GM18505 (cell line): ENCODE data around the gene UIMC1.

Experiments used
- ATAC-seq: cut with Tn5 transposase; IDR thresholded peaks from one replicate; pipeline ENCODE4 v1.9.1; 2021; ENCODE audit not compliant: unreplicated experiment
- POLR2A ChIP-seq: IDR thresholded peaks from 4 replicates; pipeline ENCODE4 v1.6.1; 2011; ENCODE audit warnings: borderline replicate concordance; ENCODE audit not compliant: insufficient read depth, insufficient read length; ENCODE audit errors: extremely low read depth

The UIMC1 gene

DNA sequence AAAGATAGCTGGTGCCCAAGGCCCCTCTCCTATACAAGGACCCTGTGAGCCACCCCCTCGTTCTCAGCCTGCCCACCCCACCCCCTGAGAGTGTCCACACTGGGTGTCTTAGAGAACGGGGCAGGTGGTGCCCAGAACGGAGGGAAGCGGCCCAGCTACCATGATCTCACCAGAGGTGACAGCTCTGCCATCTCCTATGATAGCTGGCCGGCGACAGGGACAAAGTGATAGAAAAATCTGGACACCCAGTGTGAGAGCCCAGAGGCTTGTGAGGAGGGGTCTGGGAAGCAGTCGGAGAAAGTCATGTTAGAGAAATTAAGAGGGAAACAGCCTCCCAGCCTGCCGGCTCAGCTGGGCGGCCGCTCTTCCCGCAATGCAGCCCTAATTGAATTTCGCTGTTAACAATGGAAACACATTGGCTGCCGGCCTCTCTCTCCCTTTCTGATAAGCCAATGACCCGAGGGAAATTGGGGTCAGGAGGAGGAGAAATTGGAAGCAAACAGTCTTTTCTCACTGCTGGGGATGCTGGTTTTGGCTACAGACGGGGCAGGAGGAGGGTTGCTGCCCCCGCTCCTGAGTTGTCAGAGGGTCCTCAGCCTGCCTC lies 139.8 kb downstream of the UIMC1 start:
- no peak for TF ChIP-seq POLR2A
- ATAC-seq: no peak

DNA sequence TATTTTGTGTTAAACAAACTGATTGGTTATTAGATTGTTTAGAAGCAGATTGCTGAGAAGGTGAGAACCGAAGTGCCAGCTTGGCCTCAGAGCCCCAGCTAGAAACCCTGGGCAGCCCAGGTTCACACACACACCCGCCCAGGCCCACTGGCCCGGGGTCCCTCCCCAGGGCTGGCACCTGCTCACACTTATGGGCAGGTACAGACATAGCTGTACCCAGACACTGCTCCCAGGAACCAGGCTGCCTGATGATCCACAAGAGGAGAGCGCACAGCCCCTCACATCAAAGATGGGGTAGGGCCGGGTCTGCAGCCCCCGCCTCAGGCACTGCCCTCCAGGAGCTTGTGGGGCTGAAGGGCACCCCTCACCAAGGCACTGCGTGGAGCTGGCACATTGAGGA lies 140.6 kb downstream of the UIMC1 start:
- no peak for ATAC-seq
- TF ChIP-seq POLR2A: no peak

DNA sequence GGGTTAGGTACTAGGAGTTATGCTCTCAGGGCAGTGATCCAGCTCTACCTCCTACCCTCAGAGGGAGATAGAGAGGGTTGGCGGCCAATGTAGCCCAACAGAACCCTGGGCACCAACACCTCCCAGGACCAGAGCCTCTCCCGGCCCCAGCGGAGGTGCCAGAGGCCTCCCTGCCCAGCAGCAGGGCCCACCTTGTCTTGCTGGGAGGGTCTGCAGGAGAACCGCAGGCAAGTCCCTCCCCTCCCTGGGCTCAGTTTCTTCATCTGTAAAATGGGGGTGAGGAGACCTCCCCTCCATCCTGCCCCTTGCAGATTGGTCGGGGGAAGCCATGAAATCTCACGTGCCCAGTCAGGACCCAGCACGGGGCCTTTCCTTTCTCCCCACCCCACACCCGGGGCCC lies 141.8 kb downstream of the UIMC1 start:
- no peak for TF ChIP-seq POLR2A
- no peak for ATAC-seq

DNA sequence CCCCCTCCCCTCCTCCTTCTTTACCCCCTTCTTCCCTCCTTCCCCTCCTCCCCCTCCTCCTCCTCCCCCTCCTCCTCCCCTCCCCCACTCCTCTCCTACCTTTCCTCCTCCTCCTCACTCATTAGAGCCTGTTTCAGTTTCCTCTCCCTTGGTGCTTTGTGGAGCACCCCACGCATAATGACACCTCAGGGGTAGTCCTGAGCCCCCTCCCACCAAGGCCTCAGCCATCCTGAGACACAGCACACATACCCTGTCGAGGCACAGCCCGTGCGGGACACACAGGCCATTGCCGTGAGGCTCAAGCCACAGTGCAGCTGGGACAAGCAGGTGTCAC lies 142.8 kb downstream of the UIMC1 start:
- ATAC-seq: no peak

DNA sequence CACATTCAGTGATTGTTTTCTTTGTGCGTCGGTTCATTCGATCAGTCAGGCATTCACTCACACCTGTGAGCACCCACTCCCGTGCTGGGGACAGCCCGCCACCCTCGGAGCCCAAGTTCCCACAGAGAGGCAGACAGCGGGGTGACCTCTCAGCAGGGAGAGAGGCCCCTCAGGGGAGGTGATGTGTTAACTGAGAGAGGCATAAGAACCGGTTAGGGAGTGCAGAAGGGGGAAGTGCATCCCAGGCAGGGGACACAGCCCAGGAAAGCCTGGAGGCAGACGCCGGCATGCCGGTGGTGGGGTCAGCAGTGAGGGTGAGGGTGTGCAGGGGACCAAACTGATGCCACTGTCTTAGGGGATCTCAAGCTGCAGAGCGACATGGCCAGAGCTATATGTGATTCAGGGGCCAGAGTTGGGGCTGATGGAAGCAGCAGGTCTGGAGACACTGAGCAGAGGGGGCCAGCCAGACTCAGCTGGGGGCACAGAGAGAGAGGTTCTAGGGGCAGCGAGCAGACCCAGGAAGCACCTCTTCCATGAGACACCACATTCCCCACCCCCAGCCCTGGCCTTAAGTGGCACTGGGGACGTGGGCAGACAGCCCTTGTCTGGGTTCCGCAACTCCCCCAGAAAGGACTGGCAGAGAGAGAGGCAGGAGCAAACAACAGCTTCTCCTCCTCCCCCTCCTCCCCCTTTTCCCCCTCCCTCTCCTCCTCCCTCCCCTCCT lies 143.4 kb downstream of the UIMC1 start:
- ATAC-seq: no peak
- no peak for TF ChIP-seq POLR2A

More for the DNA sequence above, 142.8 kb downstream of the UIMC1 start:
- no peak for TF ChIP-seq POLR2A

DNA sequence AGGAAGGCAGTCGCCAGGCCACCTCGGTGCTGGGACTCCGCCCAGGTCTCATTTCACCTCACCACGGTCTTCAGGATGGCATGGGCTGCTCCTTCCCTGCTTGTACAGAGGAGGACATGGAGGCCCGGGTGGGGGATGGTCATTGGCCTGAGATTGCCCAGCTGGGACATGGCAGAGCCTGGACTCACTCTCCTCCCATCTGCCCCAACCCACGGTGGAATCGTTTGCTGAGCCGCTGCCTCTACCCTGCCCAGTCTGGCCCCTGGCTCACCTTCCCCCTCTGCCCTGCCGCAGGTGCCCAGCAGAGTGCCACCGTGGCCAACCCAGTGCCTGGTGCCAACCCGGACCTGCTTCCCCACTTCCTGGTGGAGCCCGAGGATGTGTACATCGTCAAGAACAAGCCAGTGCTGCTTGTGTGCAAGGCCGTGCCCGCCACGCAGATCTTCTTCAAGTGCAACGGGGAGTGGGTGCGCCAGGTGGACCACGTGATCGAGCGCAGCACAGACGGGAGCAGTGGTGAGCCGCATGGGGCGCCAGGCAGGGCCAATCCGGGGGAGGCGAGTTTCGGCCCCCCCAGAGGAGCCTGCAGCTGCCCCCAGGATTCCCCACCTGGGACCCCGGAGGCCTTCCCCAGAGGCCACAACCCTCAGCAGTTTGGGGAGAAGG lies 144.1 kb downstream of the UIMC1 start:
- no peak for TF ChIP-seq POLR2A
- no peak for ATAC-seq

DNA sequence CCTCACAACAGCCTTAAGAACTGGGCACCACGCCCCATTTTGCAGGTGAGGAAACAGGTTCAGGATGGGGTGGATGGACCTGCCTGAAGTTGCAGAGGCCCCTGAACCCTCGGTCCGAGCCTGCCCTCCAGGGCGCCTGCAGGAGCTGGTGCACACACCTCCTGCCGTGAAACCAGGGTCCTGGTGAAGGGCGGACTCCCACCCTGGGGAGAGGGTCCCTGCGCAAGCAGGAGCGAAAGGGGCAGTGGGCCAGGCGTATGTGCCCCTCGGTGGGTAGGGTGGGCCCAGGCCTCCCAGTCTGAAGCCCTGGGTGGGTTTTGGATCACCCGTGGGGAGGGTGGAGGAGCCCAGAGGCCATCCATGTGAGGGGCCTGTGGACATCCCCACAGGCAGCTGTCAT lies 145.3 kb downstream of the UIMC1 start:
- TF ChIP-seq POLR2A: no peak
- ATAC-seq: no peak

DNA sequence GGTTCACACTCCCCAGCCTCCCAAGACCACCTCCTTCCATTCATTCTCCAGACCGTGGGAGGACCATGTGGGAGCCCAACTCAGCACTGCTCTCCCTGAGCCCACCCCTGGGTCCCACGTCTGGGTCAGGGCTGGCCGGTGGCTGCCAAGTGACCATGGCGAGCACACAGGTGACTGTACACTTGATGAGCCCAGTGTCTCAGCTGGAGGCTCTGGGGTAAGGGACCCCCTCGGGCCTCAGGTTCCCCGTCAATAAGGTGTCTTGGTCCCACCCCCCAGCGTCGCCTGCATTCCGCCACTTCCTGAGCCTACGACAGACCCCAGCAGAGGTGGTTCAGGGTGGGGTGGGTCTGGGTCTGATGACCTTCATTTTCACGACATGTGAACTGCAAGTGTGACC lies 146.2 kb downstream of the UIMC1 start:
- no peak for ATAC-seq

DNA sequence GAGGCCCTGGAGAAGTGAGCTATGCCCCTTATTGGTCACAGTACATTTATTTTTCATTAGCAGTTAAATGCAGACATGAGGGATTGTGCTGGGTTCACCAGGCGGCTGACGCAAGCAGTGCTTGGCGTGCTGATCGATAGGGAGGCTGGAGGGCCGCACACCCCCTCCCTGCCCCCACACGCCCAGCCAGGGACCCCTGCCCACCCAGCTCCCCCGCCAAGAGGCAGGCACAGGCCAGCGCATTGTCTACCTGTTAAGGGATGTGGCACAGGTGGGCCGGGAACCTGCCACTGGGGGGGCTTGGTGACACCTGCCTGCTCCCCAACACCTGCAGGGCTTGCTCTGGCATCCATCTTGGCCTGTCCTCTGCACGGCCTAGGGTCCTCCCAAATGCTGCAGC lies 146.7 kb downstream of the UIMC1 start:
- TF ChIP-seq POLR2A: no peak
- no peak for ATAC-seq

More for the DNA sequence above, 146.2 kb downstream of the UIMC1 start:
- TF ChIP-seq POLR2A: no peak

DNA sequence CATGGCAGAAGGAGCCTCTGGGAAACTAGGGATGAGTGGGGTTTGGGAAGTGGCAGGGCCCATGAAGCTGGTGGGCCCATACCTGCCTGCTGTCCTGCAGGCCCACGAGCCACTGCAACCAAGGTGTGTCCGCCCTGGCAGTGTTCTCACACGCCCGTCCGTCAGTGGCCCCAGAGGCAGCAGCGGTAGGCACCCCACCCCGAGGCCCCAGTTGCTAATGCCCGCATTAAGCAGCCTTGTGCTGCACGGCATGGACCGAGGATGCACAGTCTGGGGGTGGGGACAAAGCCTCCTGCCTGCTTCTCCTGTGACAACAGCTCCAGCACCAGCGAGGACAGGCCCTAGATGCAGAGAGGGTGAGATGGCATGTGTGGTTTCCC lies 148.7 kb downstream of the UIMC1 start:
- no peak for ATAC-seq
- no peak for TF ChIP-seq POLR2A

DNA sequence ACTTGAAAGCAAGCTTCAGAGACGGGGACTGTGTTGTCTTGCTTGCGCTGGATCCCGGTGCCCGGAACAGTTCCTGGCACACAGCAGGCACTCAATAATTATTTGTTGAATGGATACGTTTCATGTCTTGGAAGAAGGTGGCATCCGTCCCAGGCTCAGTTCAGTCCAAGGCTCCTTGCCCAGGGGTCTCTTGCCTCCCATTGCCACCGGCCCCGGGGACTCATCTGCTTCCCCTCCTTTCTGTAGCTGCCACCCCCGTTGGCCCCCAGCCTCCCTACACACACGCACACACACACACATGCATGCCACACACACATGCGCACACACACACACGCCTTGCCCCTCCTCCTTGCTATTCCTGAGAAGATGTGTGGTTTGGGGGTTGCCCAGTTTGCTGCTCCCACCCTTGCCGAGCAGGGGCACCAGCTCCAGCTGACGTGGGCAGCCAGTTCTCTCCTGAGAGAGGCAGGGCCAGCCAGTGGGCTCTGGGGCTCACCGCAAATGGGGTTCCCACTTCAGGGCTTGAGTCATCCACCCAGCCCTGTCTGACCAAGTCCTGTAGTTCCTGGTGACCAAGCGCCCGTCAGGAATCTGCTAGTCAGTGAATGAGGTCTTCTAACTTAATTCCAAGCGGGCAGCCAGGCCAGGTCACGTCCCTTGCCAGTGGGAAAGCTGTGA lies 149.2 kb downstream of the UIMC1 start:
- TF ChIP-seq POLR2A: no peak
- ATAC-seq: no peak

DNA sequence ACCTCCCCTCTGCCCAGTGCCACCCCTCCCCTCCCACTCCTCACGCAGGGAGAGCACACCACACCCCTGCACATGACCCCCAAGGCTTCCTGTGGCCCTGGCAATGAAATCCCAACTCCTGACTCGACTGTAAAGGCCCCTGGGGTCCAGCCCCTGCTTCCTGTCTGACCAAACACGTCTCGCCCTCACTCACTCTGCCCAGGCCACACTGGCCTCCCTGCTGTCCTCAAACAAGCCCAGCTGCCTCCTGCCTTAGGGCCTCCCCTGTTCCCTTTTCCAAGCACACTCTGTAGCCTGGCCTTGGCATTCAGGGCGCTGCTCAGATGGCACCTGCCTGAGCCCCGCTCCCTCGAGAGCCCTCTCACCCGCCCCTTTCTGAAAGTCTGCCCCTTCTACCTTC lies 149.8 kb downstream of the UIMC1 start:
- no peak for TF ChIP-seq POLR2A

DNA sequence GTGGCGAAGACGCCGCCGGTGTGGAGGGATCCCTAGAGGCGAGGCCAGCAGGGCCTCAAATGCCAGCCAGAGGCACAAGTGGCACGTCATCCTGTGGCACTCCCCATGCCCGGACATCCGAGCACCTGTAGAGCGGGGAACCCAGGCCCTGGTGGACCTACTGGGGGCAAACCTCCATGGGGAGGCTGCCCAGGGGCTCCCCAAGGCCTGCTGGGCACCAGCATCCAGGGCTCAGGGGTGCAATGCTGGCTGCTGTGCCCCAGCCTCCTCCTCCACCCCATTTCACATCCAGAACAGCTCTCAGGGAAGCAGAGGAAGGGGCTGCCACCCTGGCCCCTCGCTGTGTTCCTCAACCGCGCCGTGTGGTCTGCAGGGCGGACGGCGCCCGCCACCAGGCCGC lies 151.0 kb downstream of the UIMC1 start:
- ATAC-seq: no peak
- no peak for TF ChIP-seq POLR2A

More for the DNA sequence above, 149.8 kb downstream of the UIMC1 start:
- no peak for ATAC-seq
